Subcutaneous abdominal adipose tissue (tissue), 5 donors: Measurements from ENCODE around the gene MYH15.

ENCODE experiments used
- H3K27ac ChIP-seq: one replicate; pipeline ENCODE4 v1.7.0; 2013; ENCODE audit warnings: low read depth, mild to moderate bottlenecking, inconsistent platforms, low read length, moderate library complexity
- H3K27me3 ChIP-seq, 5 donors: one replicate each; pipeline ENCODE4 v1.7.0; 2013; ENCODE audit warnings: low read length in 5 of 5, inconsistent platforms in 1 of 5; ENCODE audit not compliant: control insufficient read depth in 5 of 5, insufficient read depth in 4 of 5
- H3K36me3 ChIP-seq, 5 donors: one replicate each; pipeline ENCODE4 v1.7.0; 2013; ENCODE audit warnings: low read length in 5 of 5; ENCODE audit not compliant: control insufficient read depth in 5 of 5, insufficient read depth in 5 of 5
- H3K4me1 ChIP-seq, 5 donors: one replicate each; pipeline ENCODE4 v1.7.0; 2013; ENCODE audit warnings: low read length in 5 of 5, mild to moderate bottlenecking in 3 of 5, moderate library complexity in 1 of 5; ENCODE audit not compliant: control insufficient read depth in 5 of 5, insufficient read depth in 5 of 5
- H3K4me3 ChIP-seq, 5 donors: one replicate each; pipeline ENCODE4 v1.7.0; 2013; ENCODE audit warnings: low read length in 5 of 5, low read depth in 1 of 5
- H3K9ac ChIP-seq, 5 donors: one replicate each; pipeline ENCODE4 v1.7.0; 2013; ENCODE audit warnings: low read length in 5 of 5, mild to moderate bottlenecking in 4 of 5, moderate library complexity in 3 of 5
- H3K9me3 ChIP-seq, 5 donors: one replicate each; pipeline ENCODE4 v1.7.0; 2013; ENCODE audit warnings: low read length in 5 of 5; ENCODE audit not compliant: control insufficient read depth in 5 of 5
- donor health status: healthy.
- donor health status: healthy.
- donor health status: healthy.
- donor health status: healthy.
- donor health status: healthy.

MYH15 gene

GRCh38 chr3:108528459-108529252 is 18.3 kb upstream of the MYH15 start:
- H3K4me1 ChIP-seq, result peaks cover 0 to 9% (median 0%) of the 10 kb centered on the region in 5 donors
- no peak overlapping the region for H3K27ac ChIP-seq
- H3K27me3 ChIP-seq, result no peaks in the 10 kb centered on the region
- no peak overlapping the region for H3K4me3 ChIP-seq
- no peaks in the 10 kb centered on the region for H3K36me3 ChIP-seq
- H3K9me3 ChIP-seq, result no peaks in the 10 kb centered on the region
- H3K9ac ChIP-seq, result no peak overlapping the region

- H3K4me1 ChIP-seq, result peaks cover 0 to 9% (median 0%) of the 10 kb centered on the region in 5 donors
- no peak overlapping the region for H3K27ac ChIP-seq
- H3K27me3 ChIP-seq, result no peaks in the 10 kb centered on the region
- no peaks in the 10 kb centered on the region for H3K9me3 ChIP-seq
- H3K9ac ChIP-seq, result no peak overlapping the region
- H3K36me3 ChIP-seq, result no peaks in the 10 kb centered on the region
- no peak overlapping the region for H3K4me3 ChIP-seq
These were observed 17.4 kb upstream of the MYH15 start for GRCh38 chr3:108527817-108528216.

DNA sequence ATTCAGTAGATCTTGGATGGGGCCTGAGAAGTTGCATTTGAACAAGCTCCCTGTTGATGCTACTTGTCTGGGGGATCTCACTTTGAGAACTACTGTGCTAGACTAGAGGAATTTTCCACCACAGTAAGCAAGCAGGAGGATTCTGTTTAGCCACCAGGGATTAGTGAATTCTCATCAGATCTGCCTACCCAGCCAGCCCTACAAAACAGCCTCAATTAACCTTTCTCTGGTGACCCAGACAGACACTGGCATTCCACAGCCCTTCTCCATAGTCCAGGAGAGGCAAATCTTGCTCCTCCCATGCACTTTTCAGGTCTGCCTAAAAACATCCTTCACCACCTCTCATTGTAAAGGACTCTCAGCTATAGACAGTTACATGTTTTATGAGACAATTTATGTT is 16.7 kb upstream of the MYH15 start:
- H3K27me3 ChIP-seq, result no peaks in the 10 kb centered on the region
- H3K4me3 ChIP-seq, result no peak overlapping the region
- peaks cover 0 to 9% (median 0%) of the 10 kb centered on the region in 5 donors for H3K4me1 ChIP-seq
- H3K27ac ChIP-seq, result no peak overlapping the region
- no peaks in the 10 kb centered on the region for H3K9me3 ChIP-seq
- H3K9ac ChIP-seq, result no peak overlapping the region
- H3K36me3 ChIP-seq, result no peaks in the 10 kb centered on the region

GRCh38 chr3:108525971-108526370 is 15.6 kb upstream of the MYH15 start:
- Histone ChIP-seq H3K27ac (no peak overlapping the region), H3K27me3 (no peaks in the 10 kb centered on the region), H3K9me3 (no peaks in the 10 kb centered on the region), H3K36me3 (no peaks in the 10 kb centered on the region), H3K4me1 (peaks cover 0 to 9% (median 0%) of the 10 kb centered on the region in 5 donors), H3K4me3 (no peak overlapping the region), H3K9ac (no peak overlapping the region)

GRCh38 chr3:108525256-108525655 is 14.9 kb upstream of the MYH15 start:
- Histone ChIP-seq H3K4me3 (no peak overlapping the region), H3K4me1 (peaks cover 0 to 9% (median 0%) of the 10 kb centered on the region in 5 donors), H3K36me3 (no peaks in the 10 kb centered on the region), H3K9me3 (no peaks in the 10 kb centered on the region), H3K9ac (no peak overlapping the region), H3K27me3 (no peaks in the 10 kb centered on the region), H3K27ac (no peak overlapping the region)

GRCh38 chr3:108524537-108524936 is 14.1 kb upstream of the MYH15 start:
- H3K27ac ChIP-seq, result no peak overlapping the region
- no peaks in the 10 kb centered on the region for H3K9me3 ChIP-seq
- H3K36me3 ChIP-seq, result no peaks in the 10 kb centered on the region
- no peaks in the 10 kb centered on the region for H3K27me3 ChIP-seq
- no peak overlapping the region for H3K4me3 ChIP-seq
- H3K9ac ChIP-seq, result no peak overlapping the region
- peaks cover 0 to 9% (median 0%) of the 10 kb centered on the region in 5 donors for H3K4me1 ChIP-seq

DNA sequence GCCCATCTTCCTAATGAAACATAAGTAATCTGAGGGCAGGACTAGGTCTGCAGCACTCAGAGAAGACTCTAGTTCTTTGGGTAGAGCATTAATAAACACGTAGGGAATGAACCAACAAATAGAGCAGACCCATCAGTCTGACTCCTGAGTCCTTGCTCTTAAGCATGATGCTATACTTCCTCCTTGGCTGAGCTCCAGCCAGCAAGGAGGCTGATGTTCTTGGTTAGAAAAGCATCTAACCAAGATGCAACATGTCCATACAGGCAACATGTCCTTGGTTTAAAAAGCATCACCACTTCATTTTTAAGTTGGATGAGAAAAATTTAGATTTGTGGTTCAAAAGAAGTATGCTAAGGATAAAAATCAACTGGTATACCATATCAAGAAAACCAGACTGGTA is 8.5 kb upstream of the MYH15 start:
- no peak overlapping the region for H3K4me3 ChIP-seq
- H3K27ac ChIP-seq, result no peak overlapping the region
- no peaks in the 10 kb centered on the region for H3K36me3 ChIP-seq
- no peaks in the 10 kb centered on the region for H3K4me1 ChIP-seq
- no peak overlapping the region for H3K9ac ChIP-seq
- H3K27me3 ChIP-seq, result no peaks in the 10 kb centered on the region
- no peaks in the 10 kb centered on the region for H3K9me3 ChIP-seq

- Histone ChIP-seq H3K27me3 (no peaks in the 10 kb centered on the region), H3K9me3 (no peaks in the 10 kb centered on the region), H3K9ac (no peak overlapping the region), H3K27ac (no peak overlapping the region), H3K4me3 (no peak overlapping the region), H3K36me3 (no peaks in the 10 kb centered on the region), H3K4me1 (no peaks in the 10 kb centered on the region)
These were observed 6.5 kb upstream of the MYH15 start for GRCh38 chr3:108516881-108517280.

DNA sequence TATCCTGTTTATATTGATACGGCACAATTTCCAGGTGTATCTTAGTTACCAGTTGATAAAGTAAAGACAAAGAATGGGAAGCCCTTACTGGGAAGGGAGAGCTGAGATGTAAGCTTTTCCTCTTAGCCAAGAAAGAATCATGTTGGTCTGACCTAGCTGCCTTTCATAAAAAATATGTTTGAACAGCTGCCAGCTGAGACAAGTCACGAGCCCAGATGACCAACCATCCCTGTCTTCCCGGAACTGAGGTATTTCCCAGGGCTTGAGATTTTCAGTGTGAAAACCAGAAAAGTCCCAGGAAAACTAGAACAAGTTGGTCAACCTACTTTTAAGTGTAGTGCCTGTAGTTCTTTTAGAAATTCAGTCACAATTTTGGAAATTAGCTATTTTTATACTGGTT is 3.6 kb upstream of the MYH15 start:
- no peak overlapping the region for H3K4me3 ChIP-seq
- H3K27me3 ChIP-seq, result no peaks in the 10 kb centered on the region
- H3K4me1 ChIP-seq, result no peaks in the 10 kb centered on the region
- H3K9ac ChIP-seq, result no peak overlapping the region
- no peaks in the 10 kb centered on the region for H3K36me3 ChIP-seq
- no peaks in the 10 kb centered on the region for H3K9me3 ChIP-seq
- H3K27ac ChIP-seq, result no peak overlapping the region

DNA sequence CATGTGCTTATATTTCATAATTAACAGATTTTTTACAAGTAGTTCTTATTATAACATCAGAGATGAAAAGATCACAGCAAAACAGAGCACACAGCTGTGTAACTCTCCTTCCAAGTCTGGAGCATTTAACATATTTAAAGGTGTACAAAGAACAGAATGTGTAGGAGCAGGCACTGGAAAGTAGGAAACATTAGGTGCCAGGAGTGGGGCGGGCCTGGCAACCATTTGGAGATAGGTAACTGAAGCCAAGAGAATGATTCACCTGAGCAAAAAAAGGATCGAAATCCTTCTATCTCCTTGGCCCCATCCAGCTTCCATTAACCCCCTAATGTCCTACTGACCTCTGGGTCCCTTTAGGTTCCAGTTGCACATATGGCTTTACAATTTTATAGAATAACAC is 2.3 kb upstream of the MYH15 start:
- H3K27me3 ChIP-seq, result no peaks in the 10 kb centered on the region
- no peaks in the 10 kb centered on the region for H3K36me3 ChIP-seq

More for the DNA sequence above, 2.3 kb upstream of the MYH15 start:
- H3K4me3 ChIP-seq, result no peak overlapping the region
- no peak overlapping the region for H3K9ac ChIP-seq
- H3K4me1 ChIP-seq, result no peaks in the 10 kb centered on the region
- H3K27ac ChIP-seq, result no peak overlapping the region
- H3K9me3 ChIP-seq, result no peaks in the 10 kb centered on the region
